Nephron (organoid): ENCODE measurements around the gene OR6N1.

Source experiments
- H3K27ac Mint-ChIP-seq, 3 experiments: 2 replicates each; pipeline ENCODE4 v1.8.0; 2020; ENCODE audit warnings: mixed read lengths in 3 of 3, mild to moderate bottlenecking in 2 of 3, moderate library complexity in 1 of 3
- H3K27me3 Mint-ChIP-seq: 2 replicates; pipeline ENCODE4 v1.8.0; 2021; ENCODE audit warnings: low read depth, mild to moderate bottlenecking, moderate library complexity, mixed read lengths
- H3K36me3 Mint-ChIP-seq: 2 replicates; pipeline ENCODE4 v1.8.0; 2020; ENCODE audit warnings: low read depth, mixed read lengths
- H3K4me1 Mint-ChIP-seq: 2 replicates; pipeline ENCODE4 v1.8.0; 2020; ENCODE audit warnings: mixed read lengths
- H3K4me3 Mint-ChIP-seq, 3 experiments: 2 replicates each; pipeline ENCODE4 v1.8.0; 2020; ENCODE audit warnings: mild to moderate bottlenecking in 3 of 3, mixed read lengths in 3 of 3, moderate library complexity in 2 of 3
- H3K9me3 Mint-ChIP-seq: 2 replicates; pipeline ENCODE4 v1.8.0; 2020; ENCODE audit warnings: mixed read lengths
- TF ChIP-seq, protein P1 (sequence below), 3 experiments: fragments of 200-600 bp; sonication (generic); IDR thresholded peaks; one replicate each; pipeline ENCODE4 v1.5.0; 2021; ENCODE audit warnings: antibody characterized with exemption in 3 of 3; ENCODE audit not compliant: unreplicated experiment in 3 of 3

OR6N1 gene

GRCh38 chr1:158798531-158798930 lies 26.5 kb upstream of the OR6N1 start:
- H3K4me3 Mint-ChIP-seq: no peak overlapping the region
- no peaks in the 10 kb centered on the region for H3K36me3 Mint-ChIP-seq
- no peak overlapping the region for H3K27ac Mint-ChIP-seq
- H3K9me3 Mint-ChIP-seq: no peaks in the 10 kb centered on the region
- H3K27me3 Mint-ChIP-seq: peaks cover 4% of the 10 kb centered on the region
- H3K4me1 Mint-ChIP-seq: no peaks in the 10 kb centered on the region
- TF ChIP-seq, protein P1, sequence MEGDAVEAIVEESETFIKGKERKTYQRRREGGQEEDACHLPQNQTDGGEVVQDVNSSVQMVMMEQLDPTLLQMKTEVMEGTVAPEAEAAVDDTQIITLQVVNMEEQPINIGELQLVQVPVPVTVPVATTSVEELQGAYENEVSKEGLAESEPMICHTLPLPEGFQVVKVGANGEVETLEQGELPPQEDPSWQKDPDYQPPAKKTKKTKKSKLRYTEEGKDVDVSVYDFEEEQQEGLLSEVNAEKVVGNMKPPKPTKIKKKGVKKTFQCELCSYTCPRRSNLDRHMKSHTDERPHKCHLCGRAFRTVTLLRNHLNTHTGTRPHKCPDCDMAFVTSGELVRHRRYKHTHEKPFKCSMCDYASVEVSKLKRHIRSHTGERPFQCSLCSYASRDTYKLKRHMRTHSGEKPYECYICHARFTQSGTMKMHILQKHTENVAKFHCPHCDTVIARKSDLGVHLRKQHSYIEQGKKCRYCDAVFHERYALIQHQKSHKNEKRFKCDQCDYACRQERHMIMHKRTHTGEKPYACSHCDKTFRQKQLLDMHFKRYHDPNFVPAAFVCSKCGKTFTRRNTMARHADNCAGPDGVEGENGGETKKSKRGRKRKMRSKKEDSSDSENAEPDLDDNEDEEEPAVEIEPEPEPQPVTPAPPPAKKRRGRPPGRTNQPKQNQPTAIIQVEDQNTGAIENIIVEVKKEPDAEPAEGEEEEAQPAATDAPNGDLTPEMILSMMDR (IDR thresholded peaks at IDR 0.05; ENCODE audit: unreplicated experiment in 3 of 3): no peak

- peaks cover 3% of the 10 kb centered on the region for H3K9me3 Mint-ChIP-seq
- no peak overlapping the region for H3K4me3 Mint-ChIP-seq
- peaks cover 4% of the 10 kb centered on the region for H3K27me3 Mint-ChIP-seq
- H3K36me3 Mint-ChIP-seq: no peaks in the 10 kb centered on the region
- no peaks in the 10 kb centered on the region for H3K4me1 Mint-ChIP-seq
- TF ChIP-seq, protein P1 (IDR thresholded peaks at IDR 0.05; ENCODE audit: unreplicated experiment in 3 of 3): no peak
- no peak overlapping the region for H3K27ac Mint-ChIP-seq
These were observed 22.3 kb upstream of the OR6N1 start for GRCh38 chr1:158794247-158794646.

DNA sequence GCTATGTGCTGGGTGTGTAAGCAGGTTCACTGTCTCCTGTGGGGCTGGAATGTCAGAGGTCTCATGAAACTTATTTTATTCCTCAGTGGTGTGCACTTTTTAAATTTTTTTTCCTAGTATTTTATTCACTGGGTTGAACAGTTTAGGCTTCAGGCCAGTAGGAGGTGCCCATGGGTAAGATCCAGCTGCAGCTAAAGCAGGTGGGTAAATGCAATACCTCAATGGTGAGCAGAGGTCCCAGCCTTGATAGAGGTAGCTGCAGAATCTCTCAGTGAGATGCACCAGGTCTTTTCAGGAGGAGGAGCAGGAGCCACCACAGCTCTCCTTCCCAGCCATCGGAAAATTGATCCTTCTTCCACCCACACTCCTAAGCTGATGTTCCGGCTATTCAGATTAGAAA lies 21.6 kb upstream of the OR6N1 start:
- Mint-ChIP-seq H3K36me3 (no peaks in the 10 kb centered on the region), H3K27ac (no peak overlapping the region), H3K4me3 (no peak overlapping the region), H3K9me3 (peaks cover 3% of the 10 kb centered on the region), H3K27me3 (peaks cover 4% of the 10 kb centered on the region), H3K4me1 (no peaks in the 10 kb centered on the region)
- TF ChIP-seq, protein P1 (IDR thresholded peaks at IDR 0.05; ENCODE audit: unreplicated experiment in 3 of 3): no peak

DNA sequence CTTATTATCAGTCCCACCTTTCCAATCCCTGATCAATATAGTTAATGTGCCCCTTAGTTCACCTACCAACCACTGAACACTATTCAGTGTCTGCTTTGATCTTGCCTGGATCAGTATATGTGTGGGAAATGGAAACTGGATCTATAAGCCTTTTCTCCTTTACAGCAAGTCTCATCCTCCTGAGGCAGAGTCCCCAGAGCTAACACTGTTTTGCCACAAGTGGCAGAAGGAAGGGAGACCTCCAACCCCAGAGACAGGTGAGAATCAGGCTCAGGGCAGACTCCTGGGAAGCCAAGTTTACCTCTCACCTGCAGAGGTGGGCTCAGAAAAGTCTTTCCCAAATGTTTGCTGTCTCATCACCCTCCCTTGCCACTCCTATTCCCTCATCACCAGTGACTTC lies 9.1 kb upstream of the OR6N1 start, which contains the start of gene OR6N2:
Gene OR6N2, minus strand, starts transcription at position 101 of the 400 bp plus-strand sequence. CDS start 3,569 bp downstream, outside the sequence.
- Mint-ChIP-seq H3K4me3 (no peak within 1 kb of the TSS), H3K36me3 (no peaks in the 10 kb centered on the region), H3K27me3 (no peaks in the 10 kb centered on the region), H3K27ac (peak within 1 kb of the TSS in 1 of 3 experiments; percentile 85), H3K4me1 (no peaks in the 10 kb centered on the region), H3K9me3 (no peaks in the 10 kb centered on the region)
- TF ChIP-seq, protein P1 (IDR thresholded peaks at IDR 0.05; ENCODE audit: unreplicated experiment in 3 of 3): no peak

- Mint-ChIP-seq H3K27ac (no peak within 1 kb of the TSS), H3K27me3 (no peaks in the 10 kb centered on the region), H3K9me3 (no peaks in the 10 kb centered on the region), H3K4me3 (no peak within 1 kb of the TSS), H3K36me3 (no peaks in the 10 kb centered on the region), H3K4me1 (no peaks in the 10 kb centered on the region)
- TF ChIP-seq, protein P1 (IDR thresholded peaks at IDR 0.05; ENCODE audit: unreplicated experiment in 3 of 3): no peak
These were observed 17.6 kb downstream of the OR6N1 start, which contains the start of gene OR6K6 for GRCh38 chr1:158754420-158754819. Gene OR6K6 (plus strand): TSS chr1:158754720. CDS start chr1:158754888, 168 bp downstream.

GRCh38 chr1:158752155-158752712 lies 19.8 kb downstream of the OR6N1 start:
- H3K36me3 Mint-ChIP-seq: no peaks in the 10 kb centered on the region
- no peaks in the 10 kb centered on the region for H3K27me3 Mint-ChIP-seq

More at GRCh38 chr1:158752155-158752712, 19.8 kb downstream of the OR6N1 start:
- no peaks in the 10 kb centered on the region for H3K4me1 Mint-ChIP-seq
- no peak overlapping the region for H3K27ac Mint-ChIP-seq
- no peak overlapping the region for H3K4me3 Mint-ChIP-seq
- TF ChIP-seq, protein P1 (IDR thresholded peaks at IDR 0.05; ENCODE audit: unreplicated experiment in 3 of 3): no peak
- H3K9me3 Mint-ChIP-seq: no peaks in the 10 kb centered on the region
